ENCODE measurements around the gene BBLN. TPM values are rescaled to one million over a fixed set of nuclear protein-coding genes. Genes with fewer than 3 reads are reported as not detected.

Gene BBLN
- total and polyA plus RNA-seq, 2 donors (not counting 1 experiment from before 2014, with no cell fraction given), result 44.3 to 148 TPM

DNA sequence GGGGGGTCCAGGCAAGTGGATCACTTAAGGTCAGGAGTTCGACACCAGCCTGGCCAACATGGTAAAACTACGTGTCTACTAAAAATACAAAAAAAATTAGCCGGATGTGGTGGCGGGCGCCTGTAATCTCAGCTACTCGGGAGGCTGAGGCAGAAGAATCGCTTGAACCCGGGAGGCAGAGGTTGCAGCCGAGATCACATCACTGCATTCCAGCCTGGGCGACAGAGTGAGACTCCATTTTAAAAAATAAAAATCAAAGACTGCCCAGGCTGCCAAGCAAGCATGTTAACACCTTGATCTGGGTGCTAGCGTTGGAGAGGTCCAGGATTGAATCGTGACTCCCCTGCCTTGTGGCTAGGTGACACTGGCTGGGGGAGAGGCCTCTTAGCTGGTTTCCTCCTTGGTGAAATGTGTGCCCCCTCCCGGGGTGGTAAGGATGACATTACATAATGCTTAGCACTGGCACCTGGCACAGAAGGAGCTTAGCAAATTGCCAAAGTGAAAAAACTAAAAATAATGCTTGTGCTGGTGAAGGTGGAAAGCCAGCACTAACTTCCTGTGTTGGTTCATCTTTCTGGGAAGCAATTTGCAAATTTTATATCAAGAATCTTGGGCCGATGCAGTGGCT is 33.5 kb downstream of the BBLN start:
- no peak overlapping the region for H3K9ac ChIP-seq (ENCODE audit: low read length)
- no peaks in the 10 kb centered on the region for H3K27me3 ChIP-seq (replicated peaks in 1 of 4; ENCODE audit: control extremely low read depth in 1 of 4, control insufficient read depth in 3 of 4, insufficient read depth in 4 of 4, low read length in 3 of 4)
- no peaks in the 10 kb centered on the region for H4K20me1 ChIP-seq (ENCODE audit: control insufficient read depth, insufficient read depth, low read length, poor library complexity, severe bottlenecking)
- H3K4me2 ChIP-seq (replicated peaks; ENCODE audit: low read depth, low read length, poor library complexity, severe bottlenecking), result peak overlapping the region; percentile 77
- DNase-seq, result no peak
- Mint-ChIP-seq H3K9me3 (ENCODE audit: insufficient read depth) (no peaks in the 10 kb centered on the region), H3K4me1 (peaks cover 23% of the 10 kb centered on the region), H3K27me3 (no peaks in the 10 kb centered on the region), H3K4me3 (peak overlapping the region; percentile 86), H3K27ac (no peak overlapping the region)
- H3K4me3 ChIP-seq (ENCODE audit: control extremely low read depth in 1 of 5, extremely low read depth in 1 of 5, insufficient read depth in 1 of 5, low read depth in 2 of 5, low read length in 4 of 5), result no peak overlapping the region
- H3K36me3 ChIP-seq (replicated peaks in 1 of 2; ENCODE audit: control extremely low read depth in 1 of 2, control insufficient read depth in 1 of 2, extremely low read depth in 1 of 2, insufficient read depth in 2 of 2, low read length in 1 of 2), result peaks cover 0 to 12% of the 10 kb centered on the region in 2 experiments
- ATAC-seq (ENCODE audit: low read depth), result no peak
- ChIA-PET CTCF (interaction anchor here (1.0 kb wide), 1 partner anchor 168 kb away, joined by 3 read pairs; no protein-coding TSS in a partner anchor), POLR2A (interaction anchor here (0.7 kb wide), 1 partner anchor 122 kb away, joined by 4 read pairs; no protein-coding TSS in a partner anchor)
- peaks cover 27% of the 10 kb centered on the region for H3K79me2 ChIP-seq (ENCODE audit: control insufficient read depth, insufficient read depth, low read length)
- H3K27ac ChIP-seq (ENCODE audit: low read length in 2 of 2), result no peak overlapping the region
- no peak for TF ChIP-seq EZH2 (IDR thresholded peaks at IDR 0.05; ENCODE audit: borderline replicate concordance, insufficient read depth, low read depth, low read length, poor library complexity, severe bottlenecking)
- no peak for TF ChIP-seq CTCF (IDR thresholded peaks at IDR 0.05)
- no peaks in the 10 kb centered on the region for H3K9me3 ChIP-seq (ENCODE audit: control extremely low read depth in 1 of 3, control insufficient read depth in 2 of 3, insufficient read depth in 1 of 3, low read length in 2 of 3)
- WGBS (ENCODE audit: insufficient coverage), result 85% methylated on average over 13 of the region's 14 CpGs
- intact Hi-C loops (cut with micrococcal nuclease), result loop anchor here (2.0 to 10.0 kb wide), 3 partner anchors 129 to 361 kb away; partner anchors contain the start of genes CERCAM, COQ4, SPTAN1 and TRUB2
- peak overlapping the region; percentile 88 for H2AFZ ChIP-seq (ENCODE audit: insufficient read depth, low read depth, low read length, poor library complexity, severe bottlenecking)
- peaks cover 12 to 24% of the 10 kb centered on the region in 2 donors for H3K4me1 ChIP-seq (ENCODE audit: control insufficient read depth in 2 of 2, insufficient read depth in 2 of 2, low read length in 2 of 2)

All from B cell (primary cell).